OCI-LY3 (cell line): ENCODE data around the gene SNX33.
"Not testable (repeated sequence)": the region's sequence is repeated elsewhere in the genome, so short reads cannot be mapped to it uniquely, and the experiment has no call there.

Experiments
- H2AFZ ChIP-seq: fragments of 200-600, 300-600 bp; shearing (Covaris generic); 2 replicates; pipeline ENCODE4 v1.6.0; 2014; ENCODE audit warnings: antibody characterized with exemption, low read depth, low read length
- H3K27ac ChIP-seq: fragments of 200-600, 300-600 bp; sonication (generic); 2 replicates; pipeline ENCODE4 v1.5.1; 2014; ENCODE audit warnings: mild to moderate bottlenecking, low read length, moderate library complexity, mixed read lengths
- H3K27me3 ChIP-seq: fragments of 200-600, 300-600 bp; sonication (generic); 2 replicates; pipeline ENCODE4 v1.6.1; 2014; ENCODE audit warnings: low read depth, low read length, mixed read lengths
- H3K36me3 ChIP-seq: fragments of 200-600, 300-600 bp; sonication (generic); replicated peaks from 2 replicates; pipeline ENCODE3; 2014; ENCODE audit warnings: low read depth, low read length, mixed read lengths
- H3K4me1 ChIP-seq: fragments of 300-600, 200-600 bp; sonication (generic); 2 replicates; pipeline ENCODE4 v1.6.1; 2014; ENCODE audit warnings: low read length, mixed read lengths
- H3K4me2 ChIP-seq: fragments of 200-600, 300-600 bp; sonication (generic); 2 replicates; pipeline ENCODE4 v1.6.1; 2014; ENCODE audit warnings: low read length, mixed read lengths
- H3K4me3 ChIP-seq: fragments of 300-600, 200-600 bp; sonication (generic); 2 replicates; pipeline ENCODE4 v1.5.1; 2014; ENCODE audit warnings: antibody characterized with exemption, mild to moderate bottlenecking, low read length, moderate library complexity
- H3K79me2 ChIP-seq: fragments of 300-600, 200-600 bp; shearing (Covaris generic); 2 replicates; pipeline ENCODE4 v1.6.1; 2014; ENCODE audit warnings: mild to moderate bottlenecking, low read length, mixed read lengths
- H3K9ac ChIP-seq: fragments of 300-600, 200-600 bp; shearing (Covaris generic); 2 replicates; pipeline ENCODE4 v1.6.0; 2014; ENCODE audit warnings: mild to moderate bottlenecking, low read length, moderate library complexity
- H3K9me3 ChIP-seq: fragments of 200-600, 300-600 bp; shearing (Covaris generic); 2 replicates; pipeline ENCODE4 v1.6.1; 2014; ENCODE audit warnings: low read length, mixed read lengths; ENCODE audit not compliant: insufficient read depth
- H4K20me1 ChIP-seq: fragments of 200-600, 300-600 bp; sonication (generic); 2 replicates; pipeline ENCODE4 v1.6.1; 2016; ENCODE audit warnings: low read length, mixed read lengths; ENCODE audit not compliant: insufficient read depth
- CTCF ChIP-seq: fragments of 200-600, 300-600 bp; sonication (generic); IDR thresholded peaks from 2 replicates; pipeline ENCODE4 v1.5.1; 2014; ENCODE audit warnings: antibody characterized with exemption, low read length, low read depth
- EZH2phosphoT487 ChIP-seq: fragments of 200-600 bp; shearing (Covaris generic); IDR thresholded peaks from 2 replicates; pipeline ENCODE4 v1.6.1; 2018; ENCODE audit warnings: antibody characterized with exemption, mixed run types, low read depth

Gene SNX33

GRCh38 chr15:75704618-75705017 lies 56.9 kb downstream of the SNX33 start:
- H3K79me2 ChIP-seq: no peaks in the 10 kb centered on the region
- H3K4me3 ChIP-seq: no peak overlapping the region
- H3K9me3 ChIP-seq: no peaks in the 10 kb centered on the region
- no peak overlapping the region for H2AFZ ChIP-seq
- H3K4me1 ChIP-seq: peaks cover 24% of the 10 kb centered on the region
- H3K27ac ChIP-seq: no peak overlapping the region
- no peak overlapping the region for H3K4me2 ChIP-seq
- H4K20me1 ChIP-seq: no peaks in the 10 kb centered on the region
- H3K36me3 ChIP-seq: no peaks in the 10 kb centered on the region
- TF ChIP-seq CTCF (no peak), EZH2phosphoT487 (no peak)
- no peaks in the 10 kb centered on the region for H3K27me3 ChIP-seq
- no peak overlapping the region for H3K9ac ChIP-seq

- not testable (repeated sequence) for H3K79me2 ChIP-seq, H3K9ac ChIP-seq, H3K4me3 ChIP-seq, H3K27me3 ChIP-seq, H3K36me3 ChIP-seq, H2AFZ ChIP-seq, H3K27ac ChIP-seq, H4K20me1 ChIP-seq, H3K4me2 ChIP-seq, H3K9me3 ChIP-seq
- peaks cover 18% of the 10 kb centered on the region for H3K4me1 ChIP-seq
These were observed 57.7 kb downstream of the SNX33 start for GRCh38 chr15:75705375-75705774.

GRCh38 chr15:75705854-75706681 lies 58.4 kb downstream of the SNX33 start:
- H3K4me2 ChIP-seq: no peak overlapping the region
- no peak overlapping the region; the same call in 1 of the 2 replicates for H2AFZ ChIP-seq
- H3K36me3 ChIP-seq: no peaks in the 10 kb centered on the region
- H3K27ac ChIP-seq: no peak overlapping the region
- no peaks in the 10 kb centered on the region for H4K20me1 ChIP-seq
- H3K4me1 ChIP-seq: peaks cover 11% of the 10 kb centered on the region
- H3K4me3 ChIP-seq: no peak overlapping the region
- TF ChIP-seq CTCF (no peak), EZH2phosphoT487 (no peak)
- no peaks in the 10 kb centered on the region for H3K79me2 ChIP-seq
- H3K27me3 ChIP-seq: no peaks in the 10 kb centered on the region
- no peaks in the 10 kb centered on the region for H3K9me3 ChIP-seq
- no peak overlapping the region for H3K9ac ChIP-seq

- Histone ChIP-seq H3K9ac (no peak overlapping the region), H3K9me3 (no peaks in the 10 kb centered on the region), H2AFZ (no peak overlapping the region), H3K27ac (no peak overlapping the region), H3K36me3 (no peaks in the 10 kb centered on the region), H4K20me1 (no peaks in the 10 kb centered on the region), H3K4me2 (no peak overlapping the region), H3K79me2 (no peaks in the 10 kb centered on the region), H3K27me3 (no peaks in the 10 kb centered on the region), H3K4me3 (no peak overlapping the region), H3K4me1 (peaks cover 7% of the 10 kb centered on the region; the same call in 1 of the 2 replicates)
- TF ChIP-seq EZH2phosphoT487: no peak
- TF ChIP-seq CTCF: no peak
These were observed 58.9 kb downstream of the SNX33 start for GRCh38 chr15:75706682-75706954.

GRCh38 chr15:75709458-75709857 lies 61.7 kb downstream of the SNX33 start:
- not testable (repeated sequence) for H3K27me3 ChIP-seq, H3K4me3 ChIP-seq, H3K27ac ChIP-seq, H3K4me2 ChIP-seq, H3K79me2 ChIP-seq, H3K36me3 ChIP-seq, H4K20me1 ChIP-seq, H3K9me3 ChIP-seq, H3K4me1 ChIP-seq, H2AFZ ChIP-seq, H3K9ac ChIP-seq

GRCh38 chr15:75710874-75711273 lies 63.2 kb downstream of the SNX33 start:
- not testable (repeated sequence) for H2AFZ ChIP-seq, H3K9ac ChIP-seq, H3K4me2 ChIP-seq, H3K4me1 ChIP-seq, H3K27ac ChIP-seq, H3K79me2 ChIP-seq, H3K36me3 ChIP-seq, H3K9me3 ChIP-seq, H3K27me3 ChIP-seq, H4K20me1 ChIP-seq, H3K4me3 ChIP-seq

GRCh38 chr15:75711495-75711894 lies 63.8 kb downstream of the SNX33 start:
- not testable (repeated sequence) for H3K9ac ChIP-seq, H3K36me3 ChIP-seq, H3K4me1 ChIP-seq, H3K27me3 ChIP-seq, H3K9me3 ChIP-seq, H3K4me3 ChIP-seq, H2AFZ ChIP-seq, H3K27ac ChIP-seq, H3K4me2 ChIP-seq, H4K20me1 ChIP-seq, H3K79me2 ChIP-seq
